Keratinocyte (primary cell): ENCODE results near the gene TSPAN18.

ENCODE experiments used
- EZH2 ChIP-seq: IDR thresholded peaks from one replicate; pipeline ENCODE4 v1.6.1; 2012; ENCODE audit warnings: inconsistent platforms, mild to moderate bottlenecking, low read length, moderate library complexity
- TF ChIP-seq, protein P1 (sequence below), 3 experiments: IDR thresholded peaks in 1 of 3; conservative IDR thresholded peaks in 1 of 3; optimal IDR thresholded peaks in 1 of 3; 2 replicates in 2 of 3; 3 replicates in 1 of 3; pipeline versions ENCODE3 to v1.5.1; 2011; ENCODE audit warnings: low read length in 3 of 3, mild to moderate bottlenecking in 3 of 3, moderate library complexity in 2 of 3, control low read depth in 1 of 3, inconsistent platforms in 1 of 3; ENCODE audit not compliant: insufficient read depth in 2 of 3; ENCODE audit errors: extremely low read depth in 1 of 3

DNA sequence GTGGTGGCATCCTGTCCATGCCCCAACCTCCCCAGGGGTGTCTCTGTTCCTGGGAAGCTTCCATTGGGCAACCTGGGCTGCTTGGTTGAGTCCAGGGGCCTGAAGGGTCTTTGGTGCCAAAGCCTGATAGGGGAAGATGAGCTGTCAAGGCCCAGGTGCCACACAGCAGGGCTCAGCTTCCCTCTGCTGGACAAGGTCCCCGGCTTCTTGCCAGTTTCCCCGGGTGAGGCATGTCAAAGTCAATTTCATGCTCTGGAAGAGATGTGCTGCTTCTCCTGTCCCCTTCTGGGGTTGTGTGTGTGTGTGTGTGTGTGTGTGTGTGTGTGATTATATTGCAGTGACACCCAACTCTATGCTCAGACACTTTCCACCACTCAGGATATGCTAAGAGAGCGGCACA is 197.0 kb downstream of the TSPAN18 start:
- TF ChIP-seq, protein P1, sequence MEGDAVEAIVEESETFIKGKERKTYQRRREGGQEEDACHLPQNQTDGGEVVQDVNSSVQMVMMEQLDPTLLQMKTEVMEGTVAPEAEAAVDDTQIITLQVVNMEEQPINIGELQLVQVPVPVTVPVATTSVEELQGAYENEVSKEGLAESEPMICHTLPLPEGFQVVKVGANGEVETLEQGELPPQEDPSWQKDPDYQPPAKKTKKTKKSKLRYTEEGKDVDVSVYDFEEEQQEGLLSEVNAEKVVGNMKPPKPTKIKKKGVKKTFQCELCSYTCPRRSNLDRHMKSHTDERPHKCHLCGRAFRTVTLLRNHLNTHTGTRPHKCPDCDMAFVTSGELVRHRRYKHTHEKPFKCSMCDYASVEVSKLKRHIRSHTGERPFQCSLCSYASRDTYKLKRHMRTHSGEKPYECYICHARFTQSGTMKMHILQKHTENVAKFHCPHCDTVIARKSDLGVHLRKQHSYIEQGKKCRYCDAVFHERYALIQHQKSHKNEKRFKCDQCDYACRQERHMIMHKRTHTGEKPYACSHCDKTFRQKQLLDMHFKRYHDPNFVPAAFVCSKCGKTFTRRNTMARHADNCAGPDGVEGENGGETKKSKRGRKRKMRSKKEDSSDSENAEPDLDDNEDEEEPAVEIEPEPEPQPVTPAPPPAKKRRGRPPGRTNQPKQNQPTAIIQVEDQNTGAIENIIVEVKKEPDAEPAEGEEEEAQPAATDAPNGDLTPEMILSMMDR (optimal IDR thresholded peaks at IDR 0.05 in 1 of 3, IDR thresholded peaks at IDR 0.05 in 1 of 3, conservative IDR thresholded peaks at IDR 0.05 in 1 of 3; ENCODE audit: extremely low read depth in 1 of 3, insufficient read depth in 2 of 3, low read length in 3 of 3) = no peak
- TF ChIP-seq EZH2 = no peak
